Heart right ventricle (tissue), 16 donors: ENCODE measurements around the gene PXN. TPM values are rescaled to one million over a fixed set of nuclear protein-coding genes. Genes with fewer than 3 reads are reported as not detected.

Experiments
- ATAC-seq, 8 donors: fragments of 200-7000 bp; cut with Tn5 transposase; one replicate each; pipeline ENCODE4 v1.9.1; 2020; ENCODE audit warnings: mild to moderate bottlenecking in 8 of 8, moderate library complexity in 8 of 8, moderate number of reproducible peaks in 1 of 8
- DNase-seq, 2 donors: peaks; one replicate each; pipeline ENCODE4 v3.0.0-alpha.2; 2020
- H3K27ac ChIP-seq, 10 donors: fragments of 200-600 bp; sonication (generic) in 2 of 10; one replicate each; pipeline versions ENCODE4 v1.5.0 to v1.8.0; 2020 to 2022; ENCODE audit warnings: mild to moderate bottlenecking in 3 of 10
- H3K27me3 ChIP-seq, 7 donors: fragments of 200-600 bp; one replicate each; pipeline ENCODE4 v1.8.0; 2021 to 2022; ENCODE audit warnings: mild to moderate bottlenecking in 2 of 7
- H3K36me3 ChIP-seq, 9 donors: fragments of 200-600 bp; sonication (generic) in 1 of 9; one replicate each; pipeline versions ENCODE4 v1.5.0 to v1.8.0; 2020 to 2022; ENCODE audit warnings: mild to moderate bottlenecking in 2 of 9
- H3K4me1 ChIP-seq, 9 donors: fragments of 200-600 bp; sonication (generic) in 1 of 9; one replicate each; pipeline versions ENCODE4 v1.5.0 to v1.8.0; 2020 to 2022; ENCODE audit warnings: mild to moderate bottlenecking in 4 of 9
- H3K4me3 ChIP-seq, 10 donors: fragments of 200-600 bp; sonication (generic) in 2 of 10; one replicate each; pipeline versions ENCODE4 v1.5.0 to v1.8.0; 2020 to 2022; ENCODE audit warnings: mild to moderate bottlenecking in 7 of 10, moderate library complexity in 2 of 10
- H3K9me3 ChIP-seq, 11 donors: fragments of 200-600 bp in 10 of 11; sonication (generic) in 2 of 11; one replicate each; pipeline versions ENCODE4 v1.5.0 to v1.8.0; 2013 to 2022; ENCODE audit warnings: mild to moderate bottlenecking in 2 of 11, control low read depth in 1 of 11, moderate library complexity in 1 of 11
- CTCF ChIP-seq, 9 donors: fragments of 200-600 bp; sonication (generic) in 2 of 9; IDR thresholded peaks; one replicate each; pipeline versions ENCODE4 v1.5.0 to v1.8.0; 2021 to 2022; ENCODE audit warnings: antibody characterized with exemption in 9 of 9, mild to moderate bottlenecking in 5 of 9, moderate library complexity in 1 of 9
- WGBS, 2 donors: extraction: QIAGEN DNeasy Blood & Tissue Kit; methylation state at CpG; one replicate each; pipeline ENCODE4 v1.1.7; 2013; ENCODE audit warnings: inconsistent platforms in 1 of 2; 5-methylcytosine and 5-hydroxymethylcytosine counted together
- intact Hi-C, 10 donors: fragments of 100-400 bp; cut with DNase I; formaldehyde crosslinking; loops; one replicate each; pipeline versions ENCODE4 v1.11.1 to v1.14.2; 2022
- polyA plus RNA-seq, 2 donors: library from polyadenylated mRNA; stranded (reverse); fragments of 200-250 nt; gene quantifications; one replicate each; pipeline ENCODE4 v1.2.3, GENCODE V29; 2013
- total RNA-seq, 10 donors: library from RNA; stranded (reverse); fragmentation: NEBNext Ultra II Directional in 3 of 10; extraction: Animal tissue kit (Norgen Biotek cat#: 25700) in 3 of 10; gene quantifications; one replicate each; pipeline versions ENCODE4 v1.2.1 to v1.2.4, GENCODE V29; 2021 to 2023
- donor health status: Arrhythmogenic right ventricular cardiomyopathy.
- donor health status: ischemic (EF 13 %, LVEDD 7.1; RV severe dilation, severe dysfunction).
- donor health status: healthy with polysubstance abuse.
- donor health status: DM: no; HTN: yes; CAD: no.
- donor health status: DM: no; HTN: no; CAD: no.
- donor health status: ischemic (EF 25% LVEDD 6.9; RV normal size, moderate dysfunction).
- donor health status: ischemic (EF 25% LVEDD 5.7; RV mildly dilated, moderate dysfunction).
- donor health status: healthy.
- donor health status: DM: yes; HTN: yes; CAD: no.
- donor health status: Ischemic cardiomyopathy.
- donor health status: ischemic (EF 35%, LVEDD 5.7; RV mildly dilated, moderate dysfunction).
- donor health status: nonischemic (EF 11% LVEDD 7.7; RV severe dilation, severe dysfunction).
- donor health status: DM: yes; HTN: yes; CAD: no.
- donor health status: PGD.
- donor health status: ischemic (EF 29% LVEDD 5.4; RV normal size, mild dysfunction).
- donor health status: nonischemic (EF 23%, LVEDD 6.1; RV moderate dilation, normal function).

Gene PXN
- total and polyA plus RNA-seq, 12 donors, result 41.2 to 123 (median 63.3) TPM

- Histone ChIP-seq H3K27ac (peak overlapping the region in 9 of 10 donors; percentile 37 to 94 (median 75)), H3K9me3 (no peaks in the 10 kb centered on the region), H3K4me3 (peak overlapping the region in 1 of 10 donors; percentile 7), H3K27me3 (no peaks in the 10 kb centered on the region), H3K36me3 (peaks cover 0 to 27% (median 0%) of the 10 kb centered on the region in 9 donors), H3K4me1 (peaks cover 42 to 98% (median 97%) of the 10 kb centered on the region in 9 donors)
- intact Hi-C loops, result no loop called here
- ATAC-seq (no peak), DNase-seq (no peak)
- TF ChIP-seq CTCF (IDR thresholded peaks at IDR 0.05), result no peak
- WGBS, 2 donors, result 71 to 77% methylated on average over 8 of the region's 8 CpGs
These were observed 22.4 kb downstream of the PXN start for GRCh38 chr12:120242971-120243699.

DNA sequence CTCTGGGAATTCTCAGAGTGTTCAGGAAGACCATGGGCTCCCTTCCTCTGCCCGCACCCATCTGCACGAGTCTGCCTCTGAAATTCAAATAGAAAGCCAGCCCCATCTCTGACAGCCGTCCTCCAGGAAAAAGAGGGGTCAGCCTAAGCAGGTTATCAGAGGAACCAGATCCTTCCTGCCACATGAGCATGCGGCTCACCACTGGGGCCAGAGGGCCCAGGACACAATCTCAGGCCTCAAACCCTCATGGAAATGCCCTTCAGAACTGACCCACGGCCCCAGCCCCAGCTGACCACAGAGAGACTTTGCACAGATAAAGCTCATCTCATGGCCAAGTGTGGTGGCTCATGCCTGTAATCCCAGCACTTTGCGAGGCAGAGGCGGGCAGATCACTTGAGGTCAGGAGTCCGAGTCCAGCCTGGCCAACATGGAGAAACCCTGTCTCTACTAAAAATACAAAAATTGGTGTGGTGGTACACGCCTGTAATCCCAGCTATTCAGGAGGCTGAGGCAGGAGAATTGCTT, 23.2 kb downstream of the PXN start:
- TF ChIP-seq CTCF (IDR thresholded peaks at IDR 0.05), result no peak
- ATAC-seq, result peak; percentile 35 to 76 (median 60)
- H3K27ac ChIP-seq, result peak overlapping the region; percentile 47 to 94 (median 72)
- DNase-seq, result peak in 1 of 2 donors; percentile 46
- WGBS, 2 donors, result 49 to 73% methylated on average over 9 of the region's 9 CpGs
- peaks cover 48 to 98% (median 97%) of the 10 kb centered on the region in 9 donors for H3K4me1 ChIP-seq
- H3K36me3 ChIP-seq, result peaks cover 0 to 27% (median 0%) of the 10 kb centered on the region in 9 donors
- H3K27me3 ChIP-seq, result no peaks in the 10 kb centered on the region
- no peaks in the 10 kb centered on the region for H3K9me3 ChIP-seq
- intact Hi-C loops, result no loop called here
- peak overlapping the region in 3 of 10 donors; percentile 18 to 20 (median 19) for H3K4me3 ChIP-seq

GRCh38 chr12:120241561-120242274, 23.8 kb downstream of the PXN start:
- no peaks in the 10 kb centered on the region for H3K9me3 ChIP-seq
- ATAC-seq, result peak in 5 of 8 donors; percentile 7 to 48 (median 11)
- peaks cover 53 to 98% (median 97%) of the 10 kb centered on the region in 9 donors for H3K4me1 ChIP-seq
- 46 to 57% methylated on average over 9 of the region's 9 CpGs for WGBS, 2 donors
- H3K4me3 ChIP-seq, result peak overlapping the region in 4 of 10 donors; percentile 10 to 20 (median 18)
- intact Hi-C loops, result no loop called here
- DNase-seq, result peak in 1 of 2 donors; percentile 21
- H3K36me3 ChIP-seq, result peaks cover 0 to 27% (median 0%) of the 10 kb centered on the region in 9 donors
- TF ChIP-seq CTCF (IDR thresholded peaks at IDR 0.05), result no peak
- H3K27me3 ChIP-seq, result no peaks in the 10 kb centered on the region
- peak overlapping the region; percentile 49 to 94 (median 72) for H3K27ac ChIP-seq

GRCh38 chr12:120240495-120240833, 25.1 kb downstream of the PXN start:
- Histone ChIP-seq H3K4me1 (peaks cover 61 to 99% (median 97%) of the 10 kb centered on the region in 9 donors), H3K4me3 (no peak overlapping the region), H3K27ac (peak overlapping the region in 9 of 10 donors; percentile 49 to 94 (median 75)), H3K27me3 (no peaks in the 10 kb centered on the region), H3K9me3 (no peaks in the 10 kb centered on the region), H3K36me3 (peaks cover 0 to 27% (median 0%) of the 10 kb centered on the region in 9 donors)
- ATAC-seq (peak in 1 of 8 donors; percentile 13), DNase-seq (no peak)
- intact Hi-C loops, result no loop called here
- no peak for TF ChIP-seq CTCF (IDR thresholded peaks at IDR 0.05)
- WGBS, 2 donors, result 54 to 67% methylated on average over 5 of the region's 5 CpGs
